K562 (cell line): Measurements from ENCODE around the gene SLC7A6OS. TPM values are rescaled to one million over a fixed set of nuclear protein-coding genes. Genes with fewer than 3 reads are reported as not detected.

Source experiments
- ATAC-seq: fragments of 200-7000 bp; cut with Tn5 transposase; 3 replicates; pipeline ENCODE4 v1.9.1; 2020; ENCODE audit warnings: moderate library complexity
- BruUV-seq: library from RNA; stranded (reverse); fragments of 400-500 nt; replicated peaks from 2 replicates; lab custom pipeline; 2021; lab: Mats Ljungman, UMichigan
- CTCF ChIA-PET: fragments of 300-600 bp; formaldehyde crosslinking; extraction: SDS; loops from one replicate; lab custom pipeline; 2021; ENCODE audit warnings: low intra/inter-chr PET ratio; lab: Yijun Ruan, JAX
- POLR2A ChIA-PET: fragments of 300-600, 350-650 bp; sonication (Branson Sonifier 250); formaldehyde crosslinking; extraction: SDS; loops from one replicate; lab custom pipeline; 2021; ENCODE audit warnings: antibody characterized with exemption, inconsistent platforms; lab: Yijun Ruan, JAX
- DNase-seq, 4 experiments: peaks; one replicate each; pipeline versions ENCODE4 v3.0.0 to v3.0.0-alpha.2; 2011 to 2018; ENCODE audit warnings: low spot score in 3 of 4, mixed read lengths in 3 of 4; ENCODE audit errors: extremely low read depth in 1 of 4
- FAIRE-seq: peaks from 2 replicates; lab custom pipeline; 2011; peaks lifted over from hg19 to GRCh38; lab: Jason Lieb, UNC
- H2AFZ ChIP-seq: 2 replicates; pipeline ENCODE4 v1.6.0; 2011; ENCODE audit warnings: low read depth, low read length, control low read depth, inconsistent platforms
- H3K27ac ChIP-seq: fragments of 200-600 bp; 3 replicates; pipeline ENCODE4 v1.8.0; 2011; ENCODE audit warnings: low read depth, mild to moderate bottlenecking, control low read depth, inconsistent platforms, low read length, moderate library complexity, mixed read lengths; ENCODE audit errors: extremely low read depth
- H3K27me3 ChIP-seq, 2 experiments: fragments of 300-600 bp in 1 of 2; 2 replicates in 1 of 2; 3 replicates in 1 of 2; pipeline versions ENCODE4 v1.6.0 to v1.8.0; 2011; ENCODE audit warnings: inconsistent platforms in 2 of 2, low read length in 2 of 2, mild to moderate bottlenecking in 1 of 2, mixed read lengths in 1 of 2, moderate library complexity in 1 of 2; ENCODE audit not compliant: control insufficient read depth in 2 of 2, insufficient read depth in 2 of 2
- H3K36me3 ChIP-seq: fragments of 300-600 bp; 3 replicates; pipeline ENCODE4 v1.8.0; 2011; ENCODE audit warnings: mild to moderate bottlenecking, low read length, inconsistent platforms; ENCODE audit not compliant: control insufficient read depth, insufficient read depth
- H3K4me1 ChIP-seq, 2 experiments: fragments of 200-600 bp in 1 of 2; replicated peaks in 1 of 2; 2 replicates in 1 of 2; 3 replicates in 1 of 2; pipeline versions ENCODE4 v1.5.1 to v1.8.0; 2011; ENCODE audit warnings: inconsistent platforms in 2 of 2, low read length in 2 of 2, mild to moderate bottlenecking in 1 of 2, mixed read lengths in 1 of 2, moderate library complexity in 1 of 2; ENCODE audit not compliant: control insufficient read depth in 2 of 2, insufficient read depth in 2 of 2
- H3K4me2 ChIP-seq: 2 replicates; pipeline ENCODE4 v1.6.1; 2011; ENCODE audit warnings: low read length, control low read depth, inconsistent platforms, mixed read lengths; ENCODE audit not compliant: insufficient read depth
- H3K4me3 ChIP-seq: fragments of 200-600 bp; sonication (generic), shearing (Covaris generic); 2 replicates; pipeline ENCODE4 v1.5.1; 2016; ENCODE audit warnings: control low read depth, inconsistent platforms
- H3K79me2 ChIP-seq: fragments of 200-600 bp; 3 replicates; pipeline ENCODE4 v1.8.0; 2011; ENCODE audit warnings: low read length, inconsistent platforms; ENCODE audit not compliant: control insufficient read depth, insufficient read depth
- H3K9ac ChIP-seq, 2 experiments: 2 replicates each; pipeline versions ENCODE4 v1.6.0 to v1.6.1; 2011; ENCODE audit warnings: low read depth in 2 of 2, low read length in 2 of 2, control low read depth in 1 of 2, inconsistent platforms in 1 of 2, mild to moderate bottlenecking in 1 of 2, mixed read lengths in 1 of 2; ENCODE audit not compliant: insufficient read depth in 1 of 2
- H3K9me1 ChIP-seq: one replicate; pipeline ENCODE4 v1.6.0; 2011; ENCODE audit warnings: inconsistent platforms, mild to moderate bottlenecking, low read length, moderate library complexity; ENCODE audit not compliant: control insufficient read depth, insufficient read depth
- H3K9me3 ChIP-seq: replicated peaks from 2 replicates; pipeline ENCODE4 v1.5.1; 2011; ENCODE audit warnings: low read depth, low read length, inconsistent platforms; ENCODE audit not compliant: control insufficient read depth, insufficient read depth
- H4K20me1 ChIP-seq: replicated peaks from 2 replicates; pipeline ENCODE4 v1.6.1; 2011; ENCODE audit warnings: low read length, inconsistent platforms, mixed read lengths; ENCODE audit not compliant: control insufficient read depth, insufficient read depth
- BRD9 ChIP-seq: fragments of 450-650 bp; IDR thresholded peaks from 2 replicates; pipeline ENCODE4 v1.6.1; 2018; ENCODE audit warnings: low read depth; ENCODE audit not compliant: partially characterized antibody
- FOXP4 ChIP-seq: sonication (generic); formaldehyde crosslinking; IDR thresholded peaks from 2 replicates; pipeline ENCODE4 v1.8.0; 2022; ENCODE audit warnings: mild to moderate bottlenecking, missing genetic modification reagents, borderline replicate concordance
- HDAC6 ChIP-seq: IDR thresholded peaks from 2 replicates; pipeline ENCODE4 v1.6.1; 2012; ENCODE audit warnings: low read depth, mild to moderate bottlenecking, control low read depth, inconsistent platforms, low read length, moderate library complexity
- MED1 ChIP-seq: sonication (generic); formaldehyde crosslinking; IDR thresholded peaks from 2 replicates; pipeline ENCODE4 v1.8.1; 2023; ENCODE audit warnings: missing genetic modification reagents, borderline replicate concordance
- MYC ChIP-seq, 2 experiments: fragments of 250-450 bp in 1 of 2; sonication (Bioruptor Pico) in 1 of 2; IDR thresholded peaks; 2 replicates each; pipeline versions ENCODE4 v1.5.1 to v1.6.1; 2012 to 2021; ENCODE audit warnings: low read depth in 2 of 2, borderline replicate concordance in 1 of 2, improper control_type of control experiment in 1 of 2, low read length in 1 of 2, mild to moderate bottlenecking in 1 of 2, moderate library complexity in 1 of 2
- NBN ChIP-seq: fragments of 450-650 bp; IDR thresholded peaks from 2 replicates; pipeline ENCODE4 v1.6.1; 2016; ENCODE audit warnings: low read depth, mild to moderate bottlenecking
- PCBP2 ChIP-seq: fragments of 200-400 bp; formaldehyde crosslinking; IDR thresholded peaks from 2 replicates; pipeline ENCODE4 v1.6.1; 2018; ENCODE audit warnings: low read length, low read depth, mild to moderate bottlenecking, moderate library complexity; ENCODE audit not compliant: poor library complexity, severe bottlenecking
- POLR2AphosphoS5 ChIP-seq: IDR thresholded peaks from 2 replicates; pipeline ENCODE4 v1.6.1; 2011; ENCODE audit warnings: mild to moderate bottlenecking, low read depth, low read length, moderate library complexity; ENCODE audit not compliant: control insufficient read depth, insufficient read depth
- STAT5B ChIP-seq: fragments of 250-450 bp; sonication (Bioruptor Pico); IDR thresholded peaks from 2 replicates; pipeline ENCODE4 v1.8.0; 2021; ENCODE audit warnings: mild to moderate bottlenecking, inconsistent platforms
- ZBTB5 ChIP-seq: fragments of 450-650 bp; IDR thresholded peaks from 2 replicates; pipeline ENCODE4 v1.6.1; 2017; ENCODE audit warnings: antibody characterized with exemption
- ZFP30 ChIP-seq: fragments of 250-450 bp; sonication (Bioruptor Pico); IDR thresholded peaks from 2 replicates; pipeline ENCODE4 v1.8.0; 2022; ENCODE audit warnings: moderate library complexity, mild to moderate bottlenecking, inconsistent platforms, borderline replicate concordance
- ZNF165 ChIP-seq: fragments of 250-450 bp; sonication (Bioruptor Pico); IDR thresholded peaks from 2 replicates; pipeline ENCODE4 v1.4.0; 2020; ENCODE audit warnings: borderline replicate concordance
- ZNF764 ChIP-seq: fragments of 250-450 bp; sonication (Bioruptor Pico); IDR thresholded peaks from 2 replicates; pipeline ENCODE4 v1.4.0; 2020; ENCODE audit warnings: low read depth, mild to moderate bottlenecking, moderate library complexity
- WGBS: fragments of 100-300 bp; shearing (Covaris generic); methylation state at CpG from one replicate; pipeline ENCODE4 v1.1.6; 2016; ENCODE audit warnings: low coverage, mixed read lengths; ENCODE audit not compliant: insufficient coverage; ENCODE audit errors: missing lambda C conversion rate; 5-methylcytosine and 5-hydroxymethylcytosine counted together
- in situ Hi-C: fragments of 300-500 bp; cut with MboI; formaldehyde crosslinking; loops from 4 replicates; pipeline ENCODE4 v1.15.0; 2018; ENCODE audit warnings: inconsistent platforms, mixed read lengths
- intact Hi-C: fragments of 100-400 bp; cut with micrococcal nuclease; formaldehyde crosslinking; loops from 2 replicates; pipeline ENCODE4 v1.14.2; 2022
- polyA plus RNA-seq, 8 experiments: library from polyadenylated mRNA; depleted of rRNA in 4 of 8; stranded (reverse) in 5 of 8; unstranded in 3 of 8; fragments of >200 nt; fragmentation: Nextera tagmentation in 2 of 8; fragmentation: Illumina TruSeq in 1 of 8; extraction: Ambion mirVana in 2 of 8; extraction: Trizol in 1 of 8; gene quantifications; 2 replicates each; pipeline versions ENCODE4 v1.2.1 to v1.2.3, GENCODE V29; 2011 to 2014; ENCODE audit warnings: inconsistent platforms in 1 of 8, missing spikeins in 1 of 8
- total RNA-seq, 7 experiments: library from RNA; depleted of rRNA in 6 of 7; stranded (reverse); fragments of >200 nt in 6 of 7; fragmentation: Illumina TruSeq in 2 of 7; extraction: Trizol in 2 of 7; gene quantifications; 2 replicates each; pipeline versions ENCODE4 v1.2.1 to v1.2.3, GENCODE V29; 2011 to 2021; ENCODE audit warnings: low replicate concordance in 1 of 7
- TF ChIP-seq, protein P1 (sequence below): sonication (generic); formaldehyde crosslinking; IDR thresholded peaks from 2 replicates; pipeline ENCODE4 v1.9.0; 2022; ENCODE audit warnings: mild to moderate bottlenecking, missing genetic modification reagents

The SLC7A6OS gene
- total and polyA plus RNA-seq, 9 of the 15 experiments (the other 6 are each of a cell fraction or from before 2014, with no cell fraction given) = 2.7 to 23.6 (median 17.2) TPM

- Histone ChIP-seq H3K4me3 (no peak overlapping the region), H3K4me1 (peaks cover 0 to 15% of the 10 kb centered on the region in 2 experiments; a peak in 4 of 5 replicates), H3K9ac (no peak overlapping the region), H2AFZ (no peak overlapping the region), H3K36me3 (peaks cover 53% of the 10 kb centered on the region), H3K9me3 (no peaks in the 10 kb centered on the region), H3K9me1 (no peaks in the 10 kb centered on the region), H4K20me1 (0 out of 2 replicates have a peak, but pooled peaks cover under 1% of the 10 kb centered on the region), H3K27me3 (no peaks in the 10 kb centered on the region), H3K27ac (no peak overlapping the region), H3K4me2 (no peak overlapping the region), H3K79me2 (peaks cover 14% of the 10 kb centered on the region)
- peak; percentile 52 for FAIRE-seq
- ChIA-PET POLR2A (interaction anchor here (0.6 to 1.5 kb wide), 8 partner anchors 8 to 509 kb away, joined by 3 to 7 read pairs (median 4); partner anchors contain the start of genes DDX28, DUS2, PRMT7 and SLC7A6), CTCF (no interaction called here)
- intact Hi-C loops (no loop called here), in situ Hi-C loops (no loop called here)
- no peak for DNase-seq
- BruUV-seq = no TSS peak
- no peak for TF ChIP-seq ZFP30 (CRISPR knock-in tag)
- TF ChIP-seq MED1 = no peak
- TF ChIP-seq FOXP4 (CRISPR knock-in tag) = no peak
- TF ChIP-seq PCBP2 = no peak
- TF ChIP-seq BRD9 = no peak
- TF ChIP-seq ZBTB5 = no peak
- TF ChIP-seq, protein P1, sequence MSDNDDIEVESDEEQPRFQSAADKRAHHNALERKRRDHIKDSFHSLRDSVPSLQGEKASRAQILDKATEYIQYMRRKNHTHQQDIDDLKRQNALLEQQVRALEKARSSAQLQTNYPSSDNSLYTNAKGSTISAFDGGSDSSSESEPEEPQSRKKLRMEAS = no peak
- no peak for TF ChIP-seq NBN
- no peak for TF ChIP-seq HDAC6
- no peak for TF ChIP-seq STAT5B
- TF ChIP-seq POLR2AphosphoS5 = no peak
- no peak for TF ChIP-seq ZNF165 (CRISPR knock-in tag)
- no peak for TF ChIP-seq MYC (IDR thresholded peaks at IDR 0.05; ENCODE audit: low read depth, low read length)
- no peak for TF ChIP-seq MYC (CRISPR knock-in tag; IDR thresholded peaks at IDR 0.05; ENCODE audit: borderline replicate concordance, low read depth)
- no peak for TF ChIP-seq ZNF764
- WGBS = 89% methylated on average over 13 of the region's 13 CpGs
- no peak for ATAC-seq
Measured at GRCh38 chr16:68279726-68280558, 30.8 kb downstream of the SLC7A6OS start.
